ENCODE measurements around the gene ANKH. TPM values are rescaled to one million over a fixed set of nuclear protein-coding genes. Genes with fewer than 3 reads are reported as not detected.

ANKH gene
- total and polyA plus RNA-seq, 4 donors, result 10.8 to 46.7 (median 17.2) TPM

DNA sequence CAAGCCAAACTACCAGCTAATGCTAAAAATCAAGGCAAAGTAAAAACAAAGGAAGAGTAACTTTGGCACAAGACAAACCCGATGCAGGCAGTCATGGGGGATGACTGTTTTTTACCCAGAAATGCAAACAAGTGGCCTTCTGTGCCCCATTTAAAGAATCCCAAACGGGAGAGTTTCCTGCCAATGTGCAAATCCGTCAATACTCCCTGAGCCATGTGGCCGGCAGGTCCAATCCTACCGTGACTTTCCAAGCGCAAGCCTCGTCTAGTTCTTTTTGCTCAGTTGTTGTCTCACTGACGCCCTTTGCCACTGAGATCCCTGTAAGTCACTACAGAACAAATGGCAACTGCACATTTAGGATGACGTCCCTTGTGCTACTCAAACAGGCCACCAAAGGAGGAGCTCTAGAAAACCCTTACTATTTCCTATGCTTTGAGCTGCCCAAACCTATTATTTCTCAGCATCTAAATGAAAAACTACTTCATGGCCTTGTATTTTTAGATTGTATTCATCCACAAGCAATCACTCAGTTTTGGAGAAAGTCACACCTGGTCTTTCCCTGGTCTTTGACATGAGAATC lies 163.7 kb downstream of the ANKH start:
- no peaks in the 10 kb centered on the region for H3K9me3 ChIP-seq (ENCODE audit: control insufficient read depth in 4 of 4, insufficient read depth in 3 of 4, low read length in 3 of 4)
- DNase-seq, result no peak

DNA sequence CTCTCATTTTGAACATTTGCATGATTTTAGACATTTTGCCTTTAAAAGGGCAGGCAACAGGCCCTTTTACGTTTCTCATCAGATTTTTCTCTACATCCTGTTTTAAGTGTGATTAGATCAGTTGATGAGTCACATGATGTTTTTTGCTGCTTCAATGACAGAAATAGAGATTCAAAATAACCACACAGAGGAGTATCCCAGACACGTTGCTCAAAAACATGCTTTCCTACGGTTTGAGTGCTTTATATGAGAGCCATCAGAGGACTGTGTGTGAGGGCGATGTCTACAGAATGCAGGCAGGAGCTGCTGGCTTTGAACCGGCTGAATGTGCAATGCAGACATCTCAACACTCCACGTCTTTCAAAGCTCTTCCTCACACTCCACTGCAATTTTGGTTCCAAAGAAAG lies 165.0 kb downstream of the ANKH start:
- no peak overlapping the region for H3K4me3 ChIP-seq
- ATAC-seq (ENCODE audit: insufficient read depth, low FRiP score), result no peak
- H3K36me3 ChIP-seq (ENCODE audit: control insufficient read depth in 4 of 4, insufficient read depth in 4 of 4, low read length in 4 of 4), result peaks cover 14 to 28% (median 23%) of the 10 kb centered on the region in 4 donors
- H3K27me3 ChIP-seq (ENCODE audit: control insufficient read depth in 3 of 3, insufficient read depth in 3 of 3, low read length in 2 of 3), result no peaks in the 10 kb centered on the region
- H3K4me1 ChIP-seq (ENCODE audit: control insufficient read depth in 5 of 5, insufficient read depth in 5 of 5, low read length in 5 of 5), result no peaks in the 10 kb centered on the region
- no peaks in the 10 kb centered on the region for H3K9me3 ChIP-seq (ENCODE audit: control insufficient read depth in 4 of 4, insufficient read depth in 3 of 4, low read length in 3 of 4)
- WGBS, 2 donors, result 51 to 59% methylated on average over 6 of the region's 6 CpGs
- DNase-seq, result no peak
- H3K27ac ChIP-seq (ENCODE audit: low read depth in 1 of 2, low read length in 1 of 2), result no peak overlapping the region
- H3K9ac ChIP-seq (ENCODE audit: insufficient read depth in 1 of 2, low read length in 2 of 2), result no peak overlapping the region
- TF ChIP-seq, protein P1, sequence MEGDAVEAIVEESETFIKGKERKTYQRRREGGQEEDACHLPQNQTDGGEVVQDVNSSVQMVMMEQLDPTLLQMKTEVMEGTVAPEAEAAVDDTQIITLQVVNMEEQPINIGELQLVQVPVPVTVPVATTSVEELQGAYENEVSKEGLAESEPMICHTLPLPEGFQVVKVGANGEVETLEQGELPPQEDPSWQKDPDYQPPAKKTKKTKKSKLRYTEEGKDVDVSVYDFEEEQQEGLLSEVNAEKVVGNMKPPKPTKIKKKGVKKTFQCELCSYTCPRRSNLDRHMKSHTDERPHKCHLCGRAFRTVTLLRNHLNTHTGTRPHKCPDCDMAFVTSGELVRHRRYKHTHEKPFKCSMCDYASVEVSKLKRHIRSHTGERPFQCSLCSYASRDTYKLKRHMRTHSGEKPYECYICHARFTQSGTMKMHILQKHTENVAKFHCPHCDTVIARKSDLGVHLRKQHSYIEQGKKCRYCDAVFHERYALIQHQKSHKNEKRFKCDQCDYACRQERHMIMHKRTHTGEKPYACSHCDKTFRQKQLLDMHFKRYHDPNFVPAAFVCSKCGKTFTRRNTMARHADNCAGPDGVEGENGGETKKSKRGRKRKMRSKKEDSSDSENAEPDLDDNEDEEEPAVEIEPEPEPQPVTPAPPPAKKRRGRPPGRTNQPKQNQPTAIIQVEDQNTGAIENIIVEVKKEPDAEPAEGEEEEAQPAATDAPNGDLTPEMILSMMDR (IDR thresholded peaks at IDR 0.05; ENCODE audit: control extremely low read depth, extremely low read depth), result no peak

More for the DNA sequence above, 163.7 kb downstream of the ANKH start:
- Histone ChIP-seq H3K9ac (ENCODE audit: insufficient read depth in 1 of 2, low read length in 2 of 2) (no peak overlapping the region), H3K4me1 (ENCODE audit: control insufficient read depth in 5 of 5, insufficient read depth in 5 of 5, low read length in 5 of 5) (no peaks in the 10 kb centered on the region), H3K27ac (ENCODE audit: low read depth in 1 of 2, low read length in 1 of 2) (no peak overlapping the region), H3K27me3 (ENCODE audit: control insufficient read depth in 3 of 3, insufficient read depth in 3 of 3, low read length in 2 of 3) (no peaks in the 10 kb centered on the region), H3K4me3 (no peak overlapping the region), H3K36me3 (ENCODE audit: control insufficient read depth in 4 of 4, insufficient read depth in 4 of 4, low read length in 4 of 4) (peaks cover 21 to 35% (median 28%) of the 10 kb centered on the region in 4 donors)
- no peak for ATAC-seq (ENCODE audit: insufficient read depth, low FRiP score)
- 92 to 96% methylated on average over 9 of the region's 9 CpGs for WGBS, 2 donors
- TF ChIP-seq, protein P1 (IDR thresholded peaks at IDR 0.05; ENCODE audit: control extremely low read depth, extremely low read depth), result no peak

DNA sequence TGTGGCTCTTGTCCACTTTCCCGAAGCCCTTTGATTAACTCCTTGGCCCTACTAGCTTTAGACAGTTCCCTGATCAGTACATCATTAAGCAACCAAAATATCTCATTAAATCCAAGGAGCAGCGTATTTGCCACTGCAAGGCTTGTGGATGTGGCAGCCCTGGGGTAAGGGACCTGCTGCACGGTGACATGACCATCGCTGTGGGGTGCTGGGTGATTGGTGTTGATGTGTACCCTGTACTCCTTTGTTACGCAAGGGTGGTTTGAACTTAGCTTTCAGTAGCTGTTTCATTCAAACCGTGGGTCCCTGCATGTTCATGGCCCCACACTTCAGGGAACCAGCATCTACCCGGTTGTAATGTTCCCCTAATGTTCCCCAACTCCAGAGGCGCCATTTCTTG lies 166.0 kb downstream of the ANKH start:
- H3K36me3 ChIP-seq (ENCODE audit: control insufficient read depth in 4 of 4, insufficient read depth in 4 of 4, low read length in 4 of 4), result peaks cover 14 to 24% (median 19%) of the 10 kb centered on the region in 4 donors
- H3K27me3 ChIP-seq (ENCODE audit: control insufficient read depth in 3 of 3, insufficient read depth in 3 of 3, low read length in 2 of 3), result no peaks in the 10 kb centered on the region
- peaks cover 0 to 2% (median 0%) of the 10 kb centered on the region in 5 donors for H3K4me1 ChIP-seq (ENCODE audit: control insufficient read depth in 5 of 5, insufficient read depth in 5 of 5, low read length in 5 of 5)
- H3K27ac ChIP-seq (ENCODE audit: low read depth in 1 of 2, low read length in 1 of 2), result no peak overlapping the region
- ATAC-seq (ENCODE audit: insufficient read depth, low FRiP score), result no peak
- H3K9me3 ChIP-seq (ENCODE audit: control insufficient read depth in 4 of 4, insufficient read depth in 3 of 4, low read length in 3 of 4), result no peaks in the 10 kb centered on the region
- no peak overlapping the region for H3K4me3 ChIP-seq
- WGBS, 2 donors, result 92 to 94% methylated on average over 8 of the region's 8 CpGs
- no peak overlapping the region for H3K9ac ChIP-seq (ENCODE audit: insufficient read depth in 1 of 2, low read length in 2 of 2)
- TF ChIP-seq, protein P1 (IDR thresholded peaks at IDR 0.05; ENCODE audit: control extremely low read depth, extremely low read depth), result no peak
- no peak for DNase-seq
